Osteoblast (primary cell): ENCODE measurements around the gene RPP40. TPM values are rescaled to one million over a fixed set of nuclear protein-coding genes. Genes with fewer than 3 reads are reported as not detected.

ENCODE experiments used
- DNase-seq: peaks from one replicate; pipeline ENCODE4 v3.0.0; 2011; ENCODE audit warnings: low spot score, mixed read lengths; ENCODE audit not compliant: insufficient read length; ENCODE audit errors: missing footprints
- H2AFZ ChIP-seq: 2 replicates; pipeline ENCODE4 v1.6.0; 2011; ENCODE audit warnings: mild to moderate bottlenecking, low read length
- H3K27ac ChIP-seq: 2 replicates; pipeline ENCODE4 v1.5.1; 2011; ENCODE audit warnings: mild to moderate bottlenecking, low read depth, low read length, moderate library complexity
- H3K27me3 ChIP-seq: 2 replicates; pipeline ENCODE4 v1.6.0; 2012; ENCODE audit warnings: mild to moderate bottlenecking, control low read depth, inconsistent platforms, low read length, moderate library complexity; ENCODE audit not compliant: insufficient read depth
- H3K36me3 ChIP-seq: 2 replicates; pipeline ENCODE4 v1.5.1; 2011; ENCODE audit warnings: mild to moderate bottlenecking, low read length, control low read depth, moderate library complexity; ENCODE audit not compliant: insufficient read depth
- H3K4me1 ChIP-seq: 2 replicates; pipeline ENCODE4 v1.5.1; 2011; ENCODE audit warnings: mild to moderate bottlenecking, low read length, control low read depth, moderate library complexity; ENCODE audit not compliant: insufficient read depth
- H3K4me2 ChIP-seq: 2 replicates; pipeline ENCODE4 v1.6.0; 2011; ENCODE audit warnings: mild to moderate bottlenecking, low read length; ENCODE audit not compliant: insufficient read depth
- H3K4me3 ChIP-seq: fragments of 200-600 bp; sonication (generic); 3 replicates; pipeline ENCODE4 v1.5.1; 2012; ENCODE audit warnings: mild to moderate bottlenecking, low read length, inconsistent platforms; ENCODE audit not compliant: insufficient read depth
- H3K79me2 ChIP-seq: 2 replicates; pipeline ENCODE4 v1.6.0; 2012; ENCODE audit warnings: mild to moderate bottlenecking, low read length, control low read depth, inconsistent platforms; ENCODE audit not compliant: insufficient read depth
- H3K9me3 ChIP-seq: 2 replicates; pipeline ENCODE4 v1.5.1; 2011; ENCODE audit warnings: low read depth, low read length, control low read depth
- H4K20me1 ChIP-seq: 2 replicates; pipeline ENCODE4 v1.6.0; 2012; ENCODE audit warnings: mild to moderate bottlenecking, low read length, control low read depth; ENCODE audit not compliant: insufficient read depth
- CTCF ChIP-seq: IDR thresholded peaks from 2 replicates; pipeline ENCODE4 v1.5.1; 2011; ENCODE audit warnings: mild to moderate bottlenecking, low read depth, low read length, moderate library complexity; ENCODE audit errors: extremely low read depth
- total RNA-seq: library from RNA; depleted of rRNA; stranded (reverse); fragments of >200 nt; gene quantifications from 2 replicates; pipeline ENCODE4 v1.2.3, GENCODE V29; 2012

RPP40 gene
- total RNA-seq: 8.0 and 8.3 TPM in 2 replicates

DNA sequence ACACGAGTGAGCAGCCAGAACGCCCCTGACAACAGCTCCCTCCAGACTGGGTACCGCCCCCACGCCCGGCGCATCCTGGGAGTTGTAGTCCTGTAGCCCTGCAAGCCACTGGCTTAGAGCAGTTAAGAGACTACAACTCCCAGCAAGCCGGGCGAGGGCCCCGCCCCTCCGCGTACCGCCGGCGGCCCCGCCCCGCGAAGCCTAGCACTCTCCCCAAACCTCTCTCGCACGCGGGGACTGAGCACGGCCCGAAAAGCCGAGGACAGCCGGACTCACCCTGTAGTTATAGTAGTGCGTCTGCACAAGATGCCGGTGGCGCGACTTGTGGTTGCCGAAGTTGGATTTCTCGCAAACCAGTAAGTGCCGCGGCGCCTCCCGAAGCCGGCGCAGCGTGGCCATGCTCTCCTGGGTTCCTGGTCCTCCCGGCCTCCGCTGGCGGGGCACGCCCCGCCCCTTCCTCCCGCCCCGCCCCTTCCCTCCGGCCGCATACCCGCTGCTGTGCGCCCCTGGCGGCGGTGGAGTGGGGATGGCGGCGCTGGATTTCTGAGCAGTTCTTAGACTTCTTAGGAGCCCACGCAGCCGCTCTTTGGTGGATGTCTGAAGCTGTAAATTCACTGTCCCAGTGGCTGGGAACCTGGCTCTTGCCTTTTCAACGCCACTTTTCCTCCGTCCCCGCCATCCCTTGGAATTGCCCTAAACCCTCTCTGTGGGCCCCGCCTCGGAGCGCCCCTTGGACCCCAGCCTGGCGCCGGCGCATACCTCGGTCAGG lies at the start of gene RPP40:
Gene RPP40, minus strand, starts transcription at position 434 of the 769 bp plus-strand sequence. Its CDS starts 35 bp downstream, at position 399.
- peak; percentile 65 for TF ChIP-seq CTCF
- H3K9me3 ChIP-seq: no peaks in the 10 kb centered on the region
- H2AFZ ChIP-seq: peak within 1 kb of the TSS; percentile 96
- H3K27ac ChIP-seq: peak within 1 kb of the TSS; percentile 72
- peaks cover 8% of the 10 kb centered on the region for H3K36me3 ChIP-seq
- H3K79me2 ChIP-seq: no peaks in the 10 kb centered on the region
- peaks cover 6% of the 10 kb centered on the region for H3K4me1 ChIP-seq
- peak within 1 kb of the TSS; percentile 78 for H3K4me3 ChIP-seq
- peak within 1 kb of the TSS; percentile 91 for H3K4me2 ChIP-seq
- peak; percentile 99 for DNase-seq
- H4K20me1 ChIP-seq: no peaks in the 10 kb centered on the region
- H3K27me3 ChIP-seq: no peaks in the 10 kb centered on the region

- Histone ChIP-seq H3K79me2 (no peaks in the 10 kb centered on the region), H4K20me1 (no peaks in the 10 kb centered on the region), H3K4me3 (no peak overlapping the region), H3K4me2 (peak overlapping the region; percentile 21), H3K27ac (no peak overlapping the region), H3K27me3 (no peaks in the 10 kb centered on the region), H3K9me3 (peaks cover 3% of the 10 kb centered on the region), H2AFZ (no peak overlapping the region), H3K36me3 (no peaks in the 10 kb centered on the region), H3K4me1 (peaks cover 9% of the 10 kb centered on the region)
- no peak for DNase-seq
- TF ChIP-seq CTCF: no peak
These were observed 49.2 kb upstream of the RPP40 start for GRCh38 chr6:5053038-5053437.

GRCh38 chr6:5051394-5051793 lies 47.6 kb upstream of the RPP40 start:
- Histone ChIP-seq H3K4me1 (peaks cover 9% of the 10 kb centered on the region), H4K20me1 (no peaks in the 10 kb centered on the region), H3K27ac (no peak overlapping the region), H3K27me3 (no peaks in the 10 kb centered on the region), H3K79me2 (no peaks in the 10 kb centered on the region), H3K36me3 (no peaks in the 10 kb centered on the region), H3K4me3 (no peak overlapping the region), H3K9me3 (peaks cover 3% of the 10 kb centered on the region), H2AFZ (no peak overlapping the region), H3K4me2 (no peak overlapping the region)
- DNase-seq: no peak
- TF ChIP-seq CTCF: no peak

GRCh38 chr6:5050009-5050408 lies 46.2 kb upstream of the RPP40 start:
- Histone ChIP-seq H3K4me1 (peaks cover 9% of the 10 kb centered on the region), H3K4me3 (no peak overlapping the region), H3K9me3 (peaks cover 3% of the 10 kb centered on the region), H3K27me3 (no peaks in the 10 kb centered on the region), H3K36me3 (no peaks in the 10 kb centered on the region), H2AFZ (no peak overlapping the region), H4K20me1 (no peaks in the 10 kb centered on the region), H3K4me2 (no peak overlapping the region), H3K27ac (no peak overlapping the region), H3K79me2 (no peaks in the 10 kb centered on the region)
- no peak for DNase-seq
- TF ChIP-seq CTCF: no peak
